Activated CD4-positive, alpha-beta T cell treated with anti-CD3 and anti-CD28 coated beads, Interleukin-10, Interleukin-2, amounts not matched to agents 100 ng/mL and 50 ng/mL, durations not matched to agents 16 hours and 8 hours (primary cell): ENCODE data around the gene PECR.
"Not testable (repeated sequence)": the region's sequence is repeated elsewhere in the genome, so short reads cannot be mapped to it uniquely, and the experiment has no call there.

Source experiments
- DNase-seq: peaks from one replicate; pipeline ENCODE4 v3.0.0-alpha.2; 2020

The PECR gene

GRCh38 chr2:215998636-215999035, 83.0 kb downstream of the PECR start:
- no peak for DNase-seq

GRCh38 chr2:215997219-215997618, 84.4 kb downstream of the PECR start:
- no peak for DNase-seq

DNA sequence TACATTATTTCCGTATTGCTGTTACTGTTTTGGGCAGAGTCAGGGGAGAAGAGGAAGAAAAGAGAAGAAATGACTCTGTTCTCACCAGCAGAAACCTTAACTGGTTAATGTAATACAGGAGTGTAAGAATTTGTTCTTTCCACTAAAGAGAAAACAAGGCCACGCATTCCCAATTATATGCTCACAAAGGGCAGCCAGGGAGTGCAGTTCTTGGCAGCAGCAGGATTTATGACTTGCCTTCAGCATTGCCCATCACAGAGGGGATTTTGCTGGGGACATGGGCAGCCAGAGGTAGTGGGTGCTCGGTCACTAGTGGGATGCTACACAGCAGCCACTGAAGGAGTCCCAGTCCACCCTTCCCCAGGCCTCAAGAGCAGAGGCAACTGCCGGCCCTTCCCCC, 86.7 kb downstream of the PECR start:
- DNase-seq = no peak

- DNase-seq = not testable (repeated sequence)
These were observed 92.9 kb downstream of the PECR start for GRCh38 chr2:215988556-215989207.
